Measurements from ENCODE around the gene DCST2. TPM values are rescaled to one million over a fixed set of nuclear protein-coding genes. Genes with fewer than 3 reads are reported as not detected.

The DCST2 gene
- total and polyA plus RNA-seq, 10 of the 15 experiments (the other 5 are each of a cell fraction or from before 2014, with no cell fraction given): 0.33 to 0.41 (median 0.36) TPM; not detected in 7

- no peak for TF ChIP-seq CHD2 (IDR thresholded peaks at IDR 0.05; ENCODE audit: borderline replicate concordance, low read depth, low read length)
These were observed 18.7 kb downstream of the DCST2 start (continued) for GRCh38 chr1:155014709-155015508.

- DNase-seq (ENCODE audit: low read depth, low spot score): no peak
- ChIA-PET CTCF (interaction anchor here (1.2 to 1.4 kb wide), 2 partner anchors 16 to 49 kb away, joined by 3 to 4 read pairs; no protein-coding TSS in a partner anchor), POLR2A (no interaction called here), SMC1A (ENCODE audit: uncharacterized antibody, unreplicated experiment) (no interaction called here), RAD21 (ENCODE audit: unreplicated experiment) (no interaction called here)
- FAIRE-seq: no peak
- in situ Hi-C loops (cut with MboI): no loop called here
- BruUV-seq (replicated peaks): no TSS peak
- no peak for TF ChIP-seq CREM (IDR thresholded peaks at IDR 0.05; ENCODE audit: low read depth)
- TF ChIP-seq PML (IDR thresholded peaks at IDR 0.05; ENCODE audit: low read length): no peak
- no peak for TF ChIP-seq FOXM1 (IDR thresholded peaks at IDR 0.05; ENCODE audit: low read depth, low read length)
- TF ChIP-seq BRCA1 (IDR thresholded peaks at IDR 0.05; ENCODE audit: low read depth, low read length): no peak
- no peak for TF ChIP-seq CHD1 (IDR thresholded peaks at IDR 0.05; ENCODE audit: low read depth, low read length)
- TF ChIP-seq CBX3 (IDR thresholded peaks at IDR 0.05; ENCODE audit: borderline replicate concordance, low read depth): no peak
- TF ChIP-seq NKRF (conservative IDR thresholded peaks at IDR 0.05): no peak
- TF ChIP-seq NFIC (IDR thresholded peaks at IDR 0.05; ENCODE audit: low read depth, low read length): no peak
- no peak for TF ChIP-seq TCF12 (IDR thresholded peaks at IDR 0.05; ENCODE audit: low read depth, low read length)
- TF ChIP-seq ZNF687 (IDR thresholded peaks at IDR 0.05): no peak
- no peak for TF ChIP-seq KLF5 (IDR thresholded peaks at IDR 0.05; ENCODE audit: partially characterized antibody)
- no peak for TF ChIP-seq MYC (IDR thresholded peaks at IDR 0.05; ENCODE audit: insufficient read depth, insufficient read length, insufficient replicate concordance, low read length, severe bottlenecking)
- Histone ChIP-seq H3K4me2 (ENCODE audit: control insufficient read depth, insufficient read depth) (no peak overlapping the region), H3K79me2 (ENCODE audit: control insufficient read depth, insufficient read depth, low read length) (peaks cover 4% of the 10 kb centered on the region), H3K9me3 (replicated peaks; ENCODE audit: control insufficient read depth, insufficient read depth, low read length) (no peaks in the 10 kb centered on the region), H3K36me3 (ENCODE audit: control insufficient read depth in 2 of 2, insufficient read depth in 2 of 2, low read length in 1 of 2) (peaks cover 0 to 22% of the 10 kb centered on the region in 2 experiments; a peak in 3 of 4 replicates), H3K4me3 (no peak overlapping the region), H3K27ac (ENCODE audit: control insufficient read depth, insufficient read depth) (no peak overlapping the region), H3K4me1 (ENCODE audit: control insufficient read depth, insufficient read depth, low read length) (peaks cover 38% of the 10 kb centered on the region), H4K20me1 (ENCODE audit: control insufficient read depth, insufficient read depth) (no peaks in the 10 kb centered on the region), H3K9ac (ENCODE audit: control insufficient read depth, insufficient read depth, low read length) (no peak overlapping the region), H2AFZ (ENCODE audit: control insufficient read depth, low read depth, low read length) (no peak overlapping the region), H3K27me3 (replicated peaks in 1 of 2; ENCODE audit: control insufficient read depth in 2 of 2, insufficient read depth in 2 of 2, low read length in 1 of 2) (no peaks in the 10 kb centered on the region)
- intact Hi-C loops (cut with micrococcal nuclease; ENCODE audit: unreplicated experiment): no loop called here
- ATAC-seq: no peak
- 96% methylated on average over 3 of the region's 8 CpGs for WGBS (ENCODE audit: insufficient coverage, insufficient replicate concordance, low lambda C conversion rate, missing lambda C conversion rate)
These were observed 19.9 kb downstream of the DCST2 start for GRCh38 chr1:155013632-155014031.
